Measurements from ENCODE around the gene SNED1.

GRCh38 chr2:240996161-240996833 is 2.1 kb upstream of the SNED1 start:
- TF ChIP-seq CTCF (IDR thresholded peaks at IDR 0.05): no peak
- TF ChIP-seq POLR2AphosphoS5 (IDR thresholded peaks at IDR 0.05): no peak
- TF ChIP-seq POLR2A (IDR thresholded peaks at IDR 0.05): no peak
- TF ChIP-seq EP300 (IDR thresholded peaks at IDR 0.05): no peak
